Measurements from ENCODE around the gene ANKRD13B.

The ANKRD13B gene

DNA sequence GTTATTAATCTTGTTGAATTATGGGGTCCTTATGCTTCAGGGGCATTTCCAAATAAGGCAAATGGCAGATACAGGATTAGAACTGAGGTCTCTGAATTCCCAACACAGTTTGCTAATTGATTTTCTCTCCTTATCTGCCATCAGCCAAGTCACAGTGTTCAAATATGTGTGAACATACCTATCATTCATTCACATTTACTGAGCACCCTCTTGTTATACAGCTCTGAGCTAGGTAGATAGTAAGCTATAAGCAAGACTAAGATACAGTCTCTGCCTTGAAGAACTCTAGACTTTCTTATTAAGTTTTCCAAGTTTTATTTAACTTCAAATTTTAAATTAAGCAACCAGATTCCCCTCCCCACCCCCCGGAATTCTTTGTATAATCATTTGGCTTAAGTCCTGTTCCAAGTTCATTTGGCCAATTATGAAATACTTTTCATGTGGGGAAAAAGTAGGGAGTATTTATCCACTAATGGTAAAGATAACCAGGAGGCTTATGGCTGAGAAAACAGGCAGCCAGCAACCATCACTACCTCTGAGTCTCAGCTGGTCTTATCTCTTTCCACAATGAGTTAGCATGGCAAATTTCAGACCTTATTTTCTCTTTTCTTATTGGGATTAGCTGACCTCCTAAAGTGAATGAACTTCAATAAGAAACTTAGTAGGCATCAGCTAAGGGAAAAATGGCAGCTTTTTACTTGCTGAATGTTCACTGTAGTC is 61.2 kb downstream of the ANKRD13B start:
- Histone ChIP-seq H3K4me3 (ENCODE audit: low read depth, low read length) (no peak overlapping the region), H3K4me1 (ENCODE audit: control insufficient read depth, insufficient read depth, low read length, unreplicated experiment) (no peaks in the 10 kb centered on the region), H2AFZ (ENCODE audit: low read length, unreplicated experiment) (no peak overlapping the region), H3K27ac (ENCODE audit: low read depth, low read length) (no peak overlapping the region), H3K79me2 (ENCODE audit: control insufficient read depth, insufficient read depth, low read length, unreplicated experiment) (no peaks in the 10 kb centered on the region), H3K27me3 (ENCODE audit: insufficient read depth, low read length) (no peaks in the 10 kb centered on the region), H3K36me3 (ENCODE audit: insufficient read depth, low read length) (no peaks in the 10 kb centered on the region)

DNA sequence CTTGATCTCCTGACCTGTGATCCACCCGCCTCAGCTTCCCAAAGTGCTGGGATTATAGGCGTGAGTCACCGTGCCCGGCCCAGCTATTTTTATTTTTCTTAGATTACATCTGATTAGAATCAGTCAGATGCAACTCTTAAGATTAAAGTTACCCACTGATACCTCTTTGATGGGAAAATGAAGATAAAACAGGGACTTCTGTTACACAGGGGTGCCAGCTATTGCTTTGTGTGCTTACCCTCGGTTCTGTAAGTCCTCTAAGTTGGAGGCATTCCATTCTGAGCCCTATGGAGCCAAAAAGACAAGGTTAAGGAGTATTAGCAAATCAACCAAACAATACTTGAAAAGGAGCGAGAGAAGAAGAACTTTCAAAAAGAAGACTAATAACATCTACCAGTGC is 62.4 kb downstream of the ANKRD13B start:
- H2AFZ ChIP-seq (ENCODE audit: low read length, unreplicated experiment) = no peak overlapping the region
- H3K27me3 ChIP-seq (ENCODE audit: insufficient read depth, low read length) = no peaks in the 10 kb centered on the region
- no peaks in the 10 kb centered on the region for H3K79me2 ChIP-seq (ENCODE audit: control insufficient read depth, insufficient read depth, low read length, unreplicated experiment)
- no peak overlapping the region for H3K4me3 ChIP-seq (ENCODE audit: low read depth, low read length)
- no peak overlapping the region for H3K27ac ChIP-seq (ENCODE audit: low read depth, low read length)
- no peaks in the 10 kb centered on the region for H3K36me3 ChIP-seq (ENCODE audit: insufficient read depth, low read length)
- no peaks in the 10 kb centered on the region for H3K4me1 ChIP-seq (ENCODE audit: control insufficient read depth, insufficient read depth, low read length, unreplicated experiment)

DNA sequence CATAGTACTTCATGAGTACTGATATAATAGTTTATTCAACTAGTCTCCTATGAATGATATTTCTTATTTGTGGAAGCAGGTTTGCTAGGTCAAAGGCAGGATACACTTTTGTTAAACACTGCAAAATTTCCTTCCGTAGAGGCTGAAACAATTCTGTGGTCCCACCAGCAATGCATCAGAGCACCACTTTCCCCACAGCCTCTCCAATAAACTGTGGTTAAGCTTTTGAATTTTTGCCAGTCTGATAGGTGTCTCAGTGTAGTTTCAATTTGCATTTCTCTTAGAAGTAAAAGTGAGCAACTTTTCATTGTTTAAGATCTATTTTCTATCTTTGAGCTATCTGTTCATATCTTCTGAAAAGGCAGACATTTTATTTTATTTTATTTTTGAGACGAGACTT is 66.2 kb downstream of the ANKRD13B start:
- no peak overlapping the region for H3K27ac ChIP-seq (ENCODE audit: low read depth, low read length)
- H3K4me3 ChIP-seq (ENCODE audit: low read depth, low read length) = no peak overlapping the region

DNA sequence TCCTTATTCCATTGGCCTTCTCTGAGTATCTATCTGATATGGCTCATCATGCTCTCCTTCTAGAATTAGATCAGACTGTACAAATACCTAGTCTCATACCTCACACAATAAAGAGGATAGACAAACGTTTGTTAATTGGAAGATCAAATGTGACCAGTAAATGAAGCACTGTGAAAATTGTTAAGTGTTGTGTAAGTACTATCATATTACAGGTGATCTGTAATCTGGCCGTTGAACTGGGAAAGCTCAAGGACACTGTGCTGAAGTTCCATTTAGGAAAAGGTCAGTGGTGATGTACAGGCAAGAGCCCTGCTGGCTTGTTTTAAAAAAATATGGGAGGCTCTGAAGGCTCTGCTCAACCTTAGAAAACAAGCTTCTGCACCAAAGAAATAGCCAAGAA is 68.3 kb downstream of the ANKRD13B start:
- no peak overlapping the region for H3K27ac ChIP-seq (ENCODE audit: low read depth, low read length)
- no peaks in the 10 kb centered on the region for H3K79me2 ChIP-seq (ENCODE audit: control insufficient read depth, insufficient read depth, low read length, unreplicated experiment)
- no peaks in the 10 kb centered on the region for H3K27me3 ChIP-seq (ENCODE audit: insufficient read depth, low read length)
- H2AFZ ChIP-seq (ENCODE audit: low read length, unreplicated experiment) = no peak overlapping the region
- 0 out of 2 replicates have a peak, but pooled peaks cover 5% of the 10 kb centered on the region for H3K36me3 ChIP-seq (ENCODE audit: insufficient read depth, low read length)
- peaks cover 15% of the 10 kb centered on the region for H3K4me1 ChIP-seq (ENCODE audit: control insufficient read depth, insufficient read depth, low read length, unreplicated experiment)
- H3K4me3 ChIP-seq (ENCODE audit: low read depth, low read length) = no peak overlapping the region

More for the DNA sequence above, 66.2 kb downstream of the ANKRD13B start:
- Histone ChIP-seq H3K27me3 (ENCODE audit: insufficient read depth, low read length) (no peaks in the 10 kb centered on the region), H2AFZ (ENCODE audit: low read length, unreplicated experiment) (no peak overlapping the region), H3K4me1 (ENCODE audit: control insufficient read depth, insufficient read depth, low read length, unreplicated experiment) (no peaks in the 10 kb centered on the region), H3K36me3 (ENCODE audit: insufficient read depth, low read length) (0 out of 2 replicates have a peak, but pooled peaks cover 5% of the 10 kb centered on the region), H3K79me2 (ENCODE audit: control insufficient read depth, insufficient read depth, low read length, unreplicated experiment) (no peaks in the 10 kb centered on the region)

DNA sequence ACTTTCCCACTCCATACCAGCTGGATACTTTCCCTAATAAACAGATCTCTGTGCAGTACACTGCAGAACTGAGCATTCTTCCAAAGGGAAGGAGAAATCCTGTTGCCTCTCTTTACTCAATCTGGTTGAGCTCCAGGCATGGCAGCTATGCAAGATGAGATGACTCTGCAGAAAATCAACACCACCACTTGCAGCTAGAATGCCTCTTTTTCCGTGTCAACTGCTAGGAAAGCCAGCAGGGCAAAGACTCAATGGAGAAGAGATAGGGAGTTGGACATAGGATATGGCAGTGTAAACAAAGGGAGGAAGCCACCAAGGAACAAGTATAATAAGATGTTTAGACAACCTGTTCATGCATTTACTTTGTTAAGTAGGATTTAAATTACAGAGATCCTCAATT is 70.2 kb downstream of the ANKRD13B start:
- Histone ChIP-seq H3K79me2 (ENCODE audit: control insufficient read depth, insufficient read depth, low read length, unreplicated experiment) (no peaks in the 10 kb centered on the region), H3K27ac (ENCODE audit: low read depth, low read length) (no peak overlapping the region), H2AFZ (ENCODE audit: low read length, unreplicated experiment) (no peak overlapping the region), H3K27me3 (ENCODE audit: insufficient read depth, low read length) (no peaks in the 10 kb centered on the region), H3K4me3 (ENCODE audit: low read depth, low read length) (no peak overlapping the region), H3K4me1 (ENCODE audit: control insufficient read depth, insufficient read depth, low read length, unreplicated experiment) (peaks cover 15% of the 10 kb centered on the region), H3K36me3 (ENCODE audit: insufficient read depth, low read length) (peaks cover 10% of the 10 kb centered on the region)
